Stimulated activated CD8-positive, alpha-beta memory T cell treated with anti-CD3 and anti-CD28 coated beads, Interleukin-12 subunit alpha, Interleukin-12 subunit beta, amount 100 ng/mL, for 4 hours (primary cell): ENCODE data around the gene IGF2R.
"Not testable (repeated sequence)": the region's sequence is repeated elsewhere in the genome, so short reads cannot be mapped to it uniquely, and the experiment has no call there.

Source experiments
- DNase-seq: peaks from one replicate; pipeline ENCODE4 v3.0.0-alpha.2; 2020; ENCODE audit warnings: low read depth

The IGF2R gene, protein sequence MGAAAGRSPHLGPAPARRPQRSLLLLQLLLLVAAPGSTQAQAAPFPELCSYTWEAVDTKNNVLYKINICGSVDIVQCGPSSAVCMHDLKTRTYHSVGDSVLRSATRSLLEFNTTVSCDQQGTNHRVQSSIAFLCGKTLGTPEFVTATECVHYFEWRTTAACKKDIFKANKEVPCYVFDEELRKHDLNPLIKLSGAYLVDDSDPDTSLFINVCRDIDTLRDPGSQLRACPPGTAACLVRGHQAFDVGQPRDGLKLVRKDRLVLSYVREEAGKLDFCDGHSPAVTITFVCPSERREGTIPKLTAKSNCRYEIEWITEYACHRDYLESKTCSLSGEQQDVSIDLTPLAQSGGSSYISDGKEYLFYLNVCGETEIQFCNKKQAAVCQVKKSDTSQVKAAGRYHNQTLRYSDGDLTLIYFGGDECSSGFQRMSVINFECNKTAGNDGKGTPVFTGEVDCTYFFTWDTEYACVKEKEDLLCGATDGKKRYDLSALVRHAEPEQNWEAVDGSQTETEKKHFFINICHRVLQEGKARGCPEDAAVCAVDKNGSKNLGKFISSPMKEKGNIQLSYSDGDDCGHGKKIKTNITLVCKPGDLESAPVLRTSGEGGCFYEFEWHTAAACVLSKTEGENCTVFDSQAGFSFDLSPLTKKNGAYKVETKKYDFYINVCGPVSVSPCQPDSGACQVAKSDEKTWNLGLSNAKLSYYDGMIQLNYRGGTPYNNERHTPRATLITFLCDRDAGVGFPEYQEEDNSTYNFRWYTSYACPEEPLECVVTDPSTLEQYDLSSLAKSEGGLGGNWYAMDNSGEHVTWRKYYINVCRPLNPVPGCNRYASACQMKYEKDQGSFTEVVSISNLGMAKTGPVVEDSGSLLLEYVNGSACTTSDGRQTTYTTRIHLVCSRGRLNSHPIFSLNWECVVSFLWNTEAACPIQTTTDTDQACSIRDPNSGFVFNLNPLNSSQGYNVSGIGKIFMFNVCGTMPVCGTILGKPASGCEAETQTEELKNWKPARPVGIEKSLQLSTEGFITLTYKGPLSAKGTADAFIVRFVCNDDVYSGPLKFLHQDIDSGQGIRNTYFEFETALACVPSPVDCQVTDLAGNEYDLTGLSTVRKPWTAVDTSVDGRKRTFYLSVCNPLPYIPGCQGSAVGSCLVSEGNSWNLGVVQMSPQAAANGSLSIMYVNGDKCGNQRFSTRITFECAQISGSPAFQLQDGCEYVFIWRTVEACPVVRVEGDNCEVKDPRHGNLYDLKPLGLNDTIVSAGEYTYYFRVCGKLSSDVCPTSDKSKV (N-terminal part only)

GRCh38 chr6:159968295-159969203 lies at the start of gene IGF2R:
TSS of gene IGF2R (plus strand) at chr6:159969082. CDS start at chr6:159969247, 165 bp downstream.
- peak; percentile 89 for DNase-seq

GRCh38 chr6:159919800-159920199 lies 49.1 kb upstream of the IGF2R start:
- no peak for DNase-seq

GRCh38 chr6:159924150-159924549 lies 44.7 kb upstream of the IGF2R start:
- not testable (repeated sequence) for DNase-seq

- no peak for DNase-seq
Observed at GRCh38 chr6:159926542-159927203, 42.2 kb upstream of the IGF2R start.

- DNase-seq, result no peak
Observed at GRCh38 chr6:159929819-159930218, 39.1 kb upstream of the IGF2R start.

- DNase-seq, result no peak
Observed at GRCh38 chr6:159931112-159931511, 37.8 kb upstream of the IGF2R start.

GRCh38 chr6:159931846-159932245 lies 37.0 kb upstream of the IGF2R start:
- DNase-seq, result no peak

- no peak for DNase-seq
Observed at GRCh38 chr6:159933077-159933476, 35.8 kb upstream of the IGF2R start.

GRCh38 chr6:159934181-159934580 lies 34.7 kb upstream of the IGF2R start:
- no peak for DNase-seq

DNA sequence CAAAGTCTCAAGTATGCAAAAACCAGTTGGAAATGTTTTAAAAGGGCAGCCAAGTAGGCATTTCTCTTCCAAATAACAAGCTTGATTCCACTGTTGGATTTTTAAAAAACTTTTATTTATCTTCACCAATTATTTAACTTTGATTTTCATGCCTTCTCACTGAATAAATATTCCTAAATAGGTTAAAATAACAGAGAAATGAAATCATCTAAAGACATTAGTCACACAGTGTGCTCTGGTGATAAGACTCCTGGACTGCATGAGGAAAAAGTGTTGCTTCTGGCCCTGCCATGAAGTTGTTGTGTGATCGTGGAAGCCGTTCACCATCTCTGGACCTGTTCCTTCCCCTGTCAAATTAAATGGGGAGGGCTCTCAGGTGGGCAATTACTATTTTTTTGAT lies 33.8 kb upstream of the IGF2R start:
- DNase-seq, result no peak

GRCh38 chr6:159935633-159936032 lies 33.2 kb upstream of the IGF2R start:
- DNase-seq, result no peak

DNA sequence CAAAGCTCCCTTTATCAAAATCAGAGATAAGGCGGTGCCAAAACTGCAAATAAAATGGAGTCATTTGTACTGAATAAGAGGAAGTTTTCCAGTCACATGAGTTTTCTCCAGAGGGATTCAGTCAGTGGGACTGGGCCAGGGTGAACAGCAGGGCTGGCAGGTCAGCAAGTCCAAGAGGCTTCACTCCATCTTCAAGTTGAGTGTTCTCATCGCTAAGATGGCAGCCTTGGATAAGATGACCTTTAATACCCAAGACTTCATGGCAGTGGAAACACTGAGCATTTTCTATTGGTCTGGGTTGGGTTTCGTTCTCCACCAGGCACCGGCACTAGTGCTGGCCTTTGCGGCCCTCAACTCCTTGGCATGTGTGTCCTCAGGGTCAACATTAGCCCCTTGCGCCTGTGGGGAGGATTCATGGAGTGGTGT lies 29.3 kb upstream of the IGF2R start:
- DNase-seq, result no peak

- DNase-seq, result no peak
Observed at GRCh38 chr6:159941286-159942113, 27.4 kb upstream of the IGF2R start.

GRCh38 chr6:159943101-159943632 lies 25.7 kb upstream of the IGF2R start:
- no peak for DNase-seq

GRCh38 chr6:159943968-159944598 lies 24.8 kb upstream of the IGF2R start:
- DNase-seq, result no peak

GRCh38 chr6:159945801-159946392 lies 23.0 kb upstream of the IGF2R start:
- no peak for DNase-seq

DNA sequence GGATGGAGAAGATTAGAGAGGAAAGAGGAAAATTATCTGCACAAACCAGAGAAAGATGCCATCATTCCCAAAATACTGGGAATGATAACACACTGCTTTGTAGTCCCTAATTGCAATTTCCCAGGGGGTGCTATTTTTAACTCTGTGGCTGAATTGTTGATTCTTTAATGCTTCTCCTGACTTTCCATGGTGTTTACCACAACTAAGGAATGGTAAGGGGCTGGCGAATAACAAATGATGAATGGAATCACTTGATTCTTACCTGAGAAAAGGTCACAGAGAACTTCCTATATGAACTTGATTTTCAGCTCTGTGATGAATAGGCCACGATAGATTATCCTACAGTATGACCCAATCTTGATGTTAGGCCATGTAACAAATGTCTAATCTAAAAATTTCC lies 22.0 kb upstream of the IGF2R start:
- no peak for DNase-seq

DNA sequence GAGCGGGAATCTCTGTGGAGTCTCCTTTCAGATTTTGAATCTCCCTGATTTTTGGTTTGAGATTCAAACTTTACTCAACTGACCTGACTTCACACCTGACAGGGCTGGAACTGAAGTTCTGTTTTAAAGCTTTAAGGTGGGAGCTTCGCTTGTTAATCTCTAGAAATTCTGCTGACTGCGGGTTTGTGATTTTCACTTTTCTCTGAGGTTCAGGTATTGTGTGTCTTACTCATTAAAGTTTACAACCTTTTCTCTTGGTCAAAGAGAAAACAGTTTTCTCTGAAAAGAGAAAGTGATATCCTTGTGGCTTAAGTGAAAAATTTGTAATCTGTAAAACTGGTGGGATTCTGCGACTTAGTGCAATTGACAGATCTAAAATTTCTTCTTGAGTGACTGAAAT lies 20.7 kb upstream of the IGF2R start:
- no peak for DNase-seq
